GM23338 (cell line): ENCODE measurements around the gene CEP78. TPM values are rescaled to one million over a fixed set of nuclear protein-coding genes. Genes with fewer than 3 reads are reported as not detected.

ENCODE experiments used
- ATAC-seq: fragments of 200-7000 bp; cut with Tn5 transposase; 3 replicates; pipeline ENCODE4 v1.9.1; 2020
- DNase-seq: peaks from one replicate; pipeline ENCODE4 v3.0.0-alpha.2; 2015; ENCODE audit warnings: low spot score
- H2AFZ ChIP-seq: fragments of 200-600 bp; sonication (generic); 2 replicates; pipeline ENCODE4 v1.8.0; 2016; ENCODE audit warnings: antibody characterized with exemption, mild to moderate bottlenecking, moderate library complexity
- H3F3A ChIP-seq: fragments of 200-600 bp; sonication (generic); replicated peaks from 2 replicates; pipeline ENCODE4 v1.8.0; 2017; ENCODE audit warnings: antibody characterized with exemption, mixed run types, low read depth
- H3K27ac ChIP-seq: fragments of 200-600 bp; sonication (generic); 2 replicates; pipeline ENCODE4 v1.6.1; 2016; ENCODE audit warnings: low read depth
- H3K27me3 ChIP-seq: fragments of 200-600 bp; sonication (generic); 2 replicates; pipeline ENCODE4 v1.8.0; 2016; ENCODE audit warnings: mild to moderate bottlenecking, mixed run types, moderate library complexity; ENCODE audit not compliant: insufficient read depth
- H3K36me3 ChIP-seq: fragments of 200-600 bp; sonication (generic); 2 replicates; pipeline ENCODE4 v1.8.0; 2016; ENCODE audit warnings: mild to moderate bottlenecking; ENCODE audit not compliant: insufficient read depth
- H3K4me1 ChIP-seq: fragments of 200-600 bp; sonication (generic); 2 replicates; pipeline ENCODE4 v1.8.0; 2016; ENCODE audit warnings: mild to moderate bottlenecking, moderate library complexity; ENCODE audit not compliant: insufficient read depth
- H3K4me2 ChIP-seq: fragments of 200-600 bp; sonication (generic); 2 replicates; pipeline ENCODE4 v1.7.1; 2017; ENCODE audit warnings: mixed run types
- H3K4me3 ChIP-seq: fragments of 200-600 bp; sonication (generic); 2 replicates; pipeline ENCODE4 v1.6.1; 2016; ENCODE audit warnings: mixed run types
- H3K79me2 ChIP-seq: fragments of 200-600 bp; sonication (generic); replicated peaks from 2 replicates; pipeline ENCODE4 v1.8.0; 2017; ENCODE audit warnings: mild to moderate bottlenecking; ENCODE audit not compliant: insufficient read depth
- H3K9me2 ChIP-seq: fragments of 200-600 bp; sonication (generic); 2 replicates; pipeline ENCODE4 v1.8.0; 2017; ENCODE audit not compliant: insufficient read depth
- H4K20me1 ChIP-seq: fragments of 200-600 bp; sonication (generic); replicated peaks from 2 replicates; pipeline ENCODE4 v1.8.0; 2017; ENCODE audit warnings: mild to moderate bottlenecking; ENCODE audit not compliant: insufficient read depth
- H3K27ac Mint-ChIP-seq: 2 replicates; pipeline ENCODE4 v1.8.0; 2020; ENCODE audit warnings: inconsistent platforms, mild to moderate bottlenecking, moderate library complexity, mixed read lengths
- H3K27me3 Mint-ChIP-seq: 3 replicates; pipeline ENCODE4 v1.8.0; 2022; ENCODE audit warnings: low read depth, mild to moderate bottlenecking, moderate library complexity, mixed read lengths, inconsistent platforms; ENCODE audit not compliant: insufficient read depth, poor library complexity
- H3K36me3 Mint-ChIP-seq: 3 replicates; pipeline ENCODE4 v1.8.0; 2021; ENCODE audit warnings: low read depth, mild to moderate bottlenecking, inconsistent platforms, moderate library complexity, mixed read lengths
- H3K4me1 Mint-ChIP-seq: 3 replicates; pipeline ENCODE4 v1.8.0; 2020; ENCODE audit warnings: mild to moderate bottlenecking, inconsistent platforms, mixed read lengths
- H3K4me3 Mint-ChIP-seq: 3 replicates; pipeline ENCODE4 v1.8.0; 2021; ENCODE audit warnings: moderate library complexity, mild to moderate bottlenecking, inconsistent platforms, mixed read lengths
- H3K9me3 Mint-ChIP-seq: 3 replicates; pipeline ENCODE4 v1.8.0; 2020; ENCODE audit warnings: moderate library complexity, mild to moderate bottlenecking, inconsistent platforms, mixed read lengths
- CTCF ChIP-seq, 2 experiments: fragments of 200-600 bp in 1 of 2; sonication (generic) in 1 of 2; conservative IDR thresholded peaks; 2 replicates each; pipeline versions ENCODE4 v1.5.1 to v1.6.1; 2016 to 2017; ENCODE audit warnings: antibody characterized with exemption in 2 of 2, low read depth in 2 of 2, mild to moderate bottlenecking in 2 of 2, moderate library complexity in 1 of 2
- EZH2 ChIP-seq: fragments of 200-600 bp; sonication (generic); IDR thresholded peaks from one replicate; pipeline ENCODE4 v1.8.0; 2017; ENCODE audit warnings: antibody characterized with exemption, mild to moderate bottlenecking, low read depth; ENCODE audit not compliant: unreplicated experiment
- EZH2phosphoT487 ChIP-seq: fragments of 200-600 bp; sonication (generic); IDR thresholded peaks from one replicate; pipeline ENCODE4 v1.8.1; 2018; ENCODE audit warnings: antibody characterized with exemption; ENCODE audit not compliant: unreplicated experiment
- JUNB ChIP-seq: IDR thresholded peaks from one replicate; pipeline ENCODE4 v1.6.1; 2016; ENCODE audit warnings: antibody characterized with exemption; ENCODE audit not compliant: unreplicated experiment
- NANOG ChIP-seq: IDR thresholded peaks from 2 replicates; pipeline ENCODE4 v1.6.1; 2016; ENCODE audit warnings: antibody characterized with exemption, borderline replicate concordance
- POLR2AphosphoS5 ChIP-seq: IDR thresholded peaks from 2 replicates; pipeline ENCODE4 v1.6.1; 2016; ENCODE audit warnings: antibody characterized with exemption, low read depth
- REST ChIP-seq: IDR thresholded peaks from one replicate; pipeline ENCODE4 v1.6.1; 2018; ENCODE audit warnings: antibody characterized with exemption; ENCODE audit not compliant: unreplicated experiment
- STAT1 ChIP-seq: IDR thresholded peaks from one replicate; pipeline ENCODE4 v1.6.1; 2016; ENCODE audit warnings: antibody characterized with exemption; ENCODE audit not compliant: unreplicated experiment
- ZNF114 ChIP-seq: fragments of 250-450 bp; sonication (Bioruptor Pico); IDR thresholded peaks from 2 replicates; pipeline ENCODE4 v1.5.0; 2020; ENCODE audit warnings: mild to moderate bottlenecking, moderate library complexity
- ZNF331 ChIP-seq: fragments of 250-450 bp; sonication (Bioruptor Pico); IDR thresholded peaks from 2 replicates; pipeline ENCODE4 v1.5.0; 2020; ENCODE audit warnings: low read depth, mild to moderate bottlenecking, moderate library complexity
- polyA plus RNA-seq: library from polyadenylated mRNA; unstranded; fragments of >200 nt; fragmentation: Nextera tagmentation; extraction: Ambion mirVana; gene quantifications from 2 replicates; pipeline ENCODE4 v1.2.1, GENCODE V29; 2016
- total RNA-seq: library from RNA; depleted of rRNA; stranded (reverse); fragments of >200 nt; shearing (Covaris generic); gene quantifications from 2 replicates; pipeline ENCODE4 v1.2.3, GENCODE V29; 2014

Gene CEP78
- total and polyA plus RNA-seq, 2 experiments from 2014 or later: 19.9 to 48.3 TPM

GRCh38 chr9:78294290-78295176, 58.7 kb downstream of the CEP78 start:
- Histone ChIP-seq H2AFZ (peak overlapping the region; percentile 77), H3F3A (no peaks in the 10 kb centered on the region), H3K4me3 (no peak overlapping the region; the same call in 1 of the 2 replicates), H3K4me1 (peaks cover 22% of the 10 kb centered on the region), H3K27me3 (no peaks in the 10 kb centered on the region), H3K27ac (no peak overlapping the region; the same call in 1 of the 2 replicates), H4K20me1 (peaks cover 17% of the 10 kb centered on the region), H3K9me2 (peaks cover 5% of the 10 kb centered on the region), H3K4me2 (peak overlapping the region; percentile 96; the same call in 1 of the 2 replicates), H3K36me3 (no peaks in the 10 kb centered on the region), H3K79me2 (peaks cover 26% of the 10 kb centered on the region)
- Mint-ChIP-seq H3K4me3 (peak overlapping the region; percentile 12; the same call in 1 of the 3 replicates), H3K4me1 (peaks cover 27% of the 10 kb centered on the region), H3K9me3 (peaks cover 8% of the 10 kb centered on the region; the same call in 2 of the 3 replicates), H3K27ac (peak overlapping the region; percentile 43; the same call in 1 of the 2 replicates), H3K36me3 (peaks cover 26% of the 10 kb centered on the region), H3K27me3 (peaks cover 22% of the 10 kb centered on the region)
- DNase-seq (no peak), ATAC-seq (no peak)
- TF ChIP-seq NANOG: no peak
- no peak for TF ChIP-seq EZH2phosphoT487
- no peak for TF ChIP-seq ZNF114 (CRISPR knock-in tag)

GRCh38 chr9:78295177-78295575, 59.3 kb downstream of the CEP78 start:
- peaks cover 32% of the 10 kb centered on the region for H3K36me3 Mint-ChIP-seq
- peaks cover 8% of the 10 kb centered on the region; the same call in 2 of the 3 replicates for H3K9me3 Mint-ChIP-seq
- peaks cover 22% of the 10 kb centered on the region for H3K27me3 Mint-ChIP-seq
- Histone ChIP-seq H3K4me2 (peak overlapping the region; percentile 96), H2AFZ (peak overlapping the region; percentile 77), H3K79me2 (peaks cover 32% of the 10 kb centered on the region), H3K4me3 (peak overlapping the region; percentile 95; the same call in 1 of the 2 replicates), H3K27ac (0 out of 2 replicates have a peak overlapping the region, but pooled peaks have one; percentile 100), H3K9me2 (peaks cover 4% of the 10 kb centered on the region; the same call in 1 of the 2 replicates), H3K27me3 (no peaks in the 10 kb centered on the region), H3F3A (no peaks in the 10 kb centered on the region; the same call in 1 of the 2 replicates), H4K20me1 (peaks cover 23% of the 10 kb centered on the region), H3K36me3 (peaks cover 6% of the 10 kb centered on the region), H3K4me1 (peaks cover 28% of the 10 kb centered on the region)
- ATAC-seq (no peak), DNase-seq (peak; percentile 22)
- peak overlapping the region; percentile 100; the same call in 1 of the 2 replicates for H3K27ac Mint-ChIP-seq
- peak overlapping the region; percentile 99; the same call in 2 of the 3 replicates for H3K4me3 Mint-ChIP-seq
- H3K4me1 Mint-ChIP-seq: peaks cover 31% of the 10 kb centered on the region
- TF ChIP-seq EZH2 (no peak), REST (no peak), JUNB (no peak), CTCF (conservative IDR thresholded peaks at IDR 0.05; ENCODE audit: low read depth in 2 of 2) (no peak), ZNF331 (CRISPR knock-in tag) (no peak), STAT1 (no peak), EZH2phosphoT487 (no peak), NANOG (no peak), ZNF114 (CRISPR knock-in tag) (no peak), POLR2AphosphoS5 (no peak)
